ENCODE data around the gene FAM135A. TPM values are rescaled to one million over a fixed set of nuclear protein-coding genes. Genes with fewer than 3 reads are reported as not detected.
"Not testable (repeated sequence)": the region's sequence is repeated elsewhere in the genome, so short reads cannot be mapped to it uniquely, and the experiment has no call there.

The FAM135A gene
- polyA plus RNA-seq, 3 donors = 2.6 to 9.1 (median 3.6) TPM

DNA sequence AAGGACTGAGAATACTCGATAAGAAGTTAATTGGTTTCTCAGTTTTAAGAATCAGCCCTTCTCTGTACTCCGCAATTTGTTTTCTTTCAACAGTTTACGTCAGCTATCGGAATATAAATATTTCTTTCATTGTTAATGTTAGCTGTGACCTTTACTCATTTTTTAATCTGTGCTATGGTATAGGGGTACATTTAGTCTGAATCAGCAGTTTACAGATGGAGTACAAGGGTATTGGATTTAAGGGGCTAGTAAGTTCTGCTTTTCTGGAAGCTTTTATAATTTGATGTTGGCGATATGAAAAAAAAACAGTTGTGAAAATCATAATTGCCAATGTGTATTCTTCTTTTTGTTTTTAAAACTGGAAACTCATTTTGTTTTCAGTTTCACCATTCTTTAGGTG lies 23.0 kb downstream of the FAM135A start:
- no peak overlapping the region for H3K27ac ChIP-seq (ENCODE audit: low read depth, low read length)
- 89 to 97% (median 91%) methylated on average over 5 of the region's 5 CpGs for WGBS, 3 donors

DNA sequence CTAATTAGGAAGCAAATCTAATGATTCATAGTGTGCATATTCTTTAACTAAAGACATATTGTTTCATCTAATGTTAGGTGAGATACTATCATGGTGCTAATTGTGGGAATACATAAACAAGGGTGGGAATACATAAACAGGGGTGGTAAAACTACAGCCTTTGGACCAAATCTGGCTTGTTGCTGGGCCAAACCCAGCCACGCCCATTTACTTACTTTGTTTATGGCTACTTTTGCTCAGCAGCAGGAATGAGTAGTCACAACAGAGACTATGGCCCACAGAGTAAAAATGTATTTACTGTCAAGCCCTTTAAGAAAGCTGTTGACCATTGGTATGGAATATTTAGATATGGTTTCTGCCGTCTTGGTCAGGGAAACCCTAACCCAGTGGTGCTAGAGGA lies 31.7 kb downstream of the FAM135A start:
- no peak overlapping the region for H3K27ac ChIP-seq (ENCODE audit: low read depth, low read length)
- 82 to 94% (median 90%) methylated on average over 2 of the region's 2 CpGs for WGBS, 3 donors

DNA sequence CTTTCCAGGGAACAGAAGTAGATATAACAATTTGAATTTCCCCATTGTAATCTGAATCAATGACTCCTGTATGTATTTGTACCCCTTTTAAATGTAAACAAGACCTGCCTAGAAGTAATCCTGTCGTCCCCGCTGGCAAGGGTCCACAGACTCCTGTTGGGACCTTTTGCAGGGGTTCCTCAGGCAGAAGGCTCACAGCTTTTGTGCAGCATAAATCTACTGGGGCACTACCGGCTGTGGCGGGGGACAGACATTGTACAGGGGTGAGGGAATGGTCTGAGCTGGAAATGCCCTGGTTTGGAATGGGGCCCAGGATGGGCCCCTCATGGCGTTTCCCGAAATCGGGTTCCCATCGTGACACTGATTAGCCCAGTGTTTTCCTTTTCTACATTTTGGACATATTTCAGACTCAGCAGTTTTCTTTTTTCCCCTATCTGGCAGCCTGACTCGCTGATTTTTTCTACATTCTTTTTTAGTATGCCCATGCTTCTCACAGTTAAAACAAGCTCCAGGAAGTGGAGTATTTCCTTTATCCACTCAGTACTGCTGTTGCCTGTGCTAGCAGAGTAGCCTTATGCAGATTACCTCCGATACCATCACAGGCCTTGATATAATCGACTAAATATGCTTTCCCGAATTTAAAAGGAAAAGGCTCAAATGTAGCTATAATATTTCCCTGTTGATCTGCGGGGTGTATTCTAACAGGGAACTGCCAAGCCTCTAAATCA lies 34.2 kb downstream of the FAM135A start:
- H3K27ac ChIP-seq (ENCODE audit: low read depth, low read length) = not testable (repeated sequence)
- 78 to 88% (median 82%) methylated on average over 13 of the region's 13 CpGs for WGBS, 3 donors

DNA sequence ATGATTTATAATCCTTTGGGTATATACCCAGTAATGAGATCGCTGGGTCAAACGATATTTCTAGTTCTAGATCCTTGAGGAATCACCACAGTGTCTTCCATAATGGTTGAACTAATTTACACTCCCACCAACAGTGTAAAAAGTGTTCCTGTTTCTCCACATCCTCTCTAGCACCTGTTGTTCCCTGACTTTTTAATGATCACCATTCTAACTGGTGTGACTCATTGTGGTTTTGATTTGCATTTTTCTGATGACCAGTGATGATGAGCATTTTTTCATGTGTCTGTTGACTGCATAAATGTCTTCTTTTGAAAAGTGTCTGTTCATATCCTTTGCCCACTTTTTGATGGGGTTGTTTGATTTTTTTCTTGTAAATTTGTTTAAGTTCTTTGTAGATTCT lies 40.6 kb downstream of the FAM135A start:
- 97 to 98% (median 98%) methylated on average over 2 of the region's 2 CpGs for WGBS, 3 donors
- not testable (repeated sequence) for H3K27ac ChIP-seq (ENCODE audit: low read depth, low read length)

DNA sequence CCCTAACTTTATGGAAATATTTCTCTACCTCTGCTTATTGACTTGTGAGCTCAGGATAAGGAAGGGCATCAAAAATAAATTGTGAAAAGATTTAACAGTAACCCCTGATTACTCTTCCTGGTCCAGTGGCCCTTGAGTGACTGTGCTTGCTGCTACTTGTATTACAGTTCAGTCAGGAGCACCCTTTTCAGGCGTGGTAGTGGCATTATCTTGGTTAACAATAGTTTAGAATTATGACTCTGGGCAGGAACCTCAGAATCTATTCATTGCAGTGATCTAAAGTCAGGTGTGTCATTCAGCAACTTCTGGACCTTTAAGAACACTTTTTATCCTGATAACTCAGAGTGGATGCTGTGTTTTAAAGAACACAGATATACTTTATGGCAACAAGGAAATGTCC lies 43.4 kb downstream of the FAM135A start:
- no peak overlapping the region for H3K27ac ChIP-seq (ENCODE audit: low read depth, low read length)
- WGBS, 3 donors = 74 to 93% (median 88%) methylated on average over 1 of the region's 1 CpG

DNA sequence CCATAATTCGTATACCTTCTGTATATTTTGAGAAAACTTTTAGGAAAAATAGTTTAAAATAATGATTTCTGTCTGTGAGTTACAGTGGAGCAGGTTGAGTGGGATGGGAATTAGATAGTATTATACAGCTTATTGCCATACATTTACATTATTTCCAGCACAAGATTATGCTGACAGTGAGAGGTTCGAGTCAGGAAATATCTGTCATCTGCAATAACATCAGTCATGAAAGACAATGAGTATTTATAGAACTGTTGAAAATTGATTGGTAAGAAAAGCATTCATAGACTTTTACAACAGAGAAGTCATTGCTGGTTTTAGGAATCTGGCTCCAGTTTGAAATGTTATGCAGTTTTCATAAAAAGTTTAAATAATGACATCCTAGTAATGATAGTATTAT lies 45.9 kb downstream of the FAM135A start:
- WGBS, 3 donors = 90 to 95% (median 91%) methylated on average over 2 of the region's 2 CpGs
- no peak overlapping the region for H3K27ac ChIP-seq (ENCODE audit: low read depth, low read length)

DNA sequence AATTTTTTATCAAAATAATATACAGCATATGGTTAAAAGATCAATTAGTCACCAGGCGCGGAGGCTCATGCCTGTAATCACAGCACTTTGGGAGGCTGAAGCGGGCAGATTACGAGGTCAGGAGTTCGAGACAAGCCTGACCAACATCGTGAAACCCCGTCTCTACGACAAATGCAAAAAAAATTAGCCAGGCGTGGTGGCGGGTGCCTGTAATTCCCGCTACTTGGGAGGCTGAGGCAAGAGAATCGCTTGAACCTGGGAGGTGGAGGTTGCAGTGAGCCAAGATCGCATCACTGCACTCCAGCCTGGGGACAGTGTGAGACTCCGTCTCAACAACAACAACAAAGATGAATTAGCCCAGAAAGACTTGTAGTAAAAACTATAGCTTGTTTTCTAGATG lies 46.4 kb downstream of the FAM135A start:
- not testable (repeated sequence) for H3K27ac ChIP-seq (ENCODE audit: low read depth, low read length)
- WGBS, 3 donors = 96 to 98% (median 98%) methylated on average over 14 of the region's 14 CpGs

DNA sequence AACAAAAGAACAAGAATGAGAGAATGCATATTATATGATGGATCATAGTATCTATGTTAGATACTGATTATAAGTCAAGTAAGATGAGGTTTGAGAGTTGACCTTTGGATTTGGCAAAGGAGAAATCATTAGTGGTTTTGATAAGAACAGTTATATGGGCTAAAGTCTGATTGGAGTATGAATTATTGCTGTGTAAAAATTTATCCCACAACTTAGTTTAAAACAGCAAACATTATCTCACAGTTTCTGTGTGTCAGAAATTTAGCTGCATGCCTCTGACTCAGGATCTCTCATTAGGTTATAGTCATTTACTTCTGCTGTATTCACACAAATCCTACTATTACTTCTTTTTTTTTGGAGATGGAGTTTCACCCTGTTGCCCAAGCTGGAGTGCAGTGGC lies 56.7 kb downstream of the FAM135A start:
- H3K27ac ChIP-seq (ENCODE audit: low read depth, low read length) = no peak overlapping the region

DNA sequence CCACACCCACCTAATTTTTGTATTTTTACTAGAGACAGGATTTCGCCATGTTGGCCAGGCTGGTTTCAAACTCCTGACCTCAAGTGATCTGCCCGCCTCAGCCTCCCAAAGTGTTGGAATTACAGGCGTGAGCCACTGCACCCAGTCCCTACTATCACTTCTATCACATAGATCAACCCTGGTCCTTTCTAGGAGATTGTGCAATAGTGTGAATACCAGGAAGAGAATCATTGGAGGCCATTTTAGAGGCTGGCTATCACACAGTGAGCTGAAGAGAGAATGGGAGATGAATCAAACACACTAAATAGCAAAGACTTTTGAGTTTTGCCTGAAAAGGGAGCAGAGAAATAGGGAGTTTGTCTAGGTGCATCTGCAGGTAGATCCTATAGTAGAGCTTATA lies 57.2 kb downstream of the FAM135A start:
- H3K27ac ChIP-seq (ENCODE audit: low read depth, low read length) = not testable (repeated sequence)
- 97 to 100% (median 99%) methylated on average over 3 of the region's 3 CpGs for WGBS, 3 donors

DNA sequence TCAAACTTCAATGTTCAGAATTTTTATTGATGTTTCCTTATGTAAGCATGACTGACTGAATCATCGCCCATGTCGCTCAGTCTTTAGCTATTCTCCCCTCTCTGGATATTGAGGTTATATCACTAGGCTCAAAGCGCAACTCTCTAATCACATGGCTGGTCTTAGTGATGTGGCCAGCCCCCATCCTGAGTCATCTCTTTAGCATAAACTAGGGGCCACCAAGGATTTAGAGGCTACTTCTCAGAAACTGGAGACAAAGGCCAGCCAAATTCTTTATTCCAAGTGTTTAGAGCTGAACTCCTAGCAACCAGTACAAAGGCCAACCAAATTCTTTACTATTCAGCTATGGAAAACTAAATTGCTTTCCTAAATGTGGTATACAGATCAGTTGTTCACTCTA lies 61.4 kb downstream of the FAM135A start:
- WGBS, 3 donors = 96 to 100% (median 98%) methylated on average over 3 of the region's 3 CpGs
- H3K27ac ChIP-seq (ENCODE audit: low read depth, low read length) = no peak overlapping the region

DNA sequence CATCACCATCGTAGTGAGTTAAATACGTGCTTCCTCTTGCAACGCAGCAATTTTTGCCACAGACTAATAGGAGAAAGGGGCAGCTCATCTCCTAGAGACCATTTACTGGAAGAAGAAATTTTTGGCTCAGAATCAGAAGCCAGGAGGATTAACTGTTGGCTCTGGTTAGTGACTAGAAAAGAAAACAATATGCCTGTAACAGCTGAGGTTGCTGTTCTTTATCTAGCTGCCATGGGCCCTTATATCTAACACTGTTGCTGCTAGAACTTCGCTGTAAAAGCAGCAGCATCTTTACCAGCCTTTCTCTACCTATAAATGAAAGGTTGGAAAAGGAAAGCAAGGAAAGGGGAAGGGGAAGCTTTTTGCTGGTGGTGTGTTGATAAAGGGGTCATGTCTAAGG lies 65.9 kb downstream of the FAM135A start:
- WGBS, 3 donors = 55 to 74% (median 66%) methylated on average over 4 of the region's 4 CpGs
- H3K27ac ChIP-seq (ENCODE audit: low read depth, low read length) = no peak overlapping the region

DNA sequence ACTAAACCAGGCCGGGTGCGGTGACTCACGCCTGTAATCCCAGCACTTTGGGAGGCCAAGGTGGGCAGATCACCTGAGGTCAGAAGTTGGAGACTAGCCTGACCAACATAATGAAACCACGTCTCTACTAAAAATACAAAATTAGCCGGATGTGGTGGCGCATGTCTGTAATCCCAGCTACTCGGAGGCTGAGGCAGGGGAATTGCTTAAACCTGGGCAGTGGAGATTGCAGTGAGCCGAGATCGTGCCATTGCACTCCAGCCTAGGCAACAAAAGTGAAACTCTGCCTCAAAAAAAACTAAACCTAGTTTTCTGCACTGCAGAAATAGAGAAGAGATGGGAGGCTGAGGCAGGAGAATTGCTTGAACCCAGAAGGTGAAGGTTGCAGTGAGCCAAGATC lies 73.3 kb downstream of the FAM135A start:
- 92 to 98% (median 96%) methylated on average over 9 of the region's 9 CpGs for WGBS, 3 donors
- not testable (repeated sequence) for H3K27ac ChIP-seq (ENCODE audit: low read depth, low read length)

DNA sequence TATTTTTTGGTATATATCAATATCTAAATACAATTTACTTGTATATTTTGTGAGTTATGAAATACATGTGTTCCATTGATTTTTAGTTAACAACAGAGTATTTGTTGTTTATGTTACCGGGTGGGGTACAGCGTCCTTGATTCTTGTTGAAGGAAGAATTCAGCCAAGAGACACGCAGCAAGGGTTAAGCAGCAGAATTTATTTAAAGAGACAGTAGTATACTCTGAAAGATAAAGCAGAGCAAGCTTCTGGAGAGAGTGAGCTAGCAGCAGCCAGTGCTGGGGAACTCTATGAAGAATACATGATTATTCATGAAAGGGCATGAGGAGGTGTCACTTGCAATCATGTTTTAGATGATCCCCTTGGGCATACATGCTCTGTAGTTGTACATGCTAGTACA lies 76.1 kb downstream of the FAM135A start:
- WGBS, 3 donors = 34 to 73% (median 64%) methylated on average over 3 of the region's 3 CpGs
- no peak overlapping the region for H3K27ac ChIP-seq (ENCODE audit: low read depth, low read length)

DNA sequence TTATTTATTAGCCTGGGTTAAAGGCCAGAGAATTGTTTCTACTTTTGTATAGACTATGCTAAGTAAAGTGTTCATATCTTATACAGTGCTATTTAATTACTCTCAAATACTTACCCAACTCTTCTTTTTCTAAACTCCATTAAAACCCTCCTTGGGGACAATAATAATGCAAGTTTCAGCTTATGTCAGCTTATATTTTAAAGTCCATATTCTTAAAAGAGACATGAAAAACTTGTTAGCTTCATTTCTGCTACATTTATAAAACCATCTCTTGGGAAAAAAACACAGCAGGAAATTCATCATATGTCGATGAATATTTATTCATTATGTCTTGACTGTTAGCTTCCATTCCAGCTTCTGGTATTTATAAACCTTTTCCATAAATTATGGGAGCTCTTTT lies 81.5 kb downstream of the FAM135A start:
- 60 to 86% (median 73%) methylated on average over 1 of the region's 1 CpG for WGBS, 3 donors
- H3K27ac ChIP-seq (ENCODE audit: low read depth, low read length) = no peak overlapping the region

DNA sequence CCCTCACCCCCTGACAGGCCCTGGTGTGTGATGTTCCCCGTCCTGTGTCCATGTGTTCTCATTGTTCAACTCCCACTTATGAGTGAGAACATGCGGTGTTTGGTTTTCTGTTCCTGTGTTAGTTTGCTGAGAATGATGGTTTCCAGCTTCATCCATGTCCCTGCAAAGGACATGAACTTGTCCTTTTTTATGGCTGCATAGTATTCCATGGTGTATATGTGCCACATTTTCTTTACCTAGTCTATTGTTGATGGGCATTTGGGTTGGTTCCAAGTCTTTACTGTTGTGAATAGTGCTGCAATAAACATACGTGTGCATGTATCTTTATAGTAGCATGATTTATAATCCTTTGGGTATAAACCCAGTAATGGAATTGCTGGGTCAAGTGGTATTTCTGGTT lies 82.5 kb downstream of the FAM135A start:
- 85 to 90% (median 86%) methylated on average over 3 of the region's 3 CpGs for WGBS, 3 donors
- H3K27ac ChIP-seq (ENCODE audit: low read depth, low read length) = not testable (repeated sequence)

DNA sequence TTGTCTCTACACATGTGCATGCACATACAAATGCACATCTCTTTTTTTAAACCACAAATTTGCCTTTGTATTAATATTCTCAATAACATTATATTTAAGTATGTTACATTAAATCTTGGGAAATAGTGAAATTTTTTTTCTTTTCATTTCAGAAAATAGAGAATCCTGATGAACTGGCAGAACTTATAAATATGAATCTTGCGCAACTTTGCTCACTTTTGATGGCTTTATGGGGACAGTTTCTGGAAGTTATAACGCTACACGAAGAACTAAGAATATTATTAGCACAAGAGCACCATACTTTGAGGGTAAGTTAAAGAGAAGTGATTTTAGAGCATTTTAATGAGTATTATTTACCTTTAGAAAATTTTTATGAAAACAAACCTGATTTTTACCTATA lies 89.2 kb downstream of the FAM135A start:
- H3K27ac ChIP-seq (ENCODE audit: low read depth, low read length) = no peak overlapping the region
- 95 to 98% (median 95%) methylated on average over 3 of the region's 3 CpGs for WGBS, 3 donors

DNA sequence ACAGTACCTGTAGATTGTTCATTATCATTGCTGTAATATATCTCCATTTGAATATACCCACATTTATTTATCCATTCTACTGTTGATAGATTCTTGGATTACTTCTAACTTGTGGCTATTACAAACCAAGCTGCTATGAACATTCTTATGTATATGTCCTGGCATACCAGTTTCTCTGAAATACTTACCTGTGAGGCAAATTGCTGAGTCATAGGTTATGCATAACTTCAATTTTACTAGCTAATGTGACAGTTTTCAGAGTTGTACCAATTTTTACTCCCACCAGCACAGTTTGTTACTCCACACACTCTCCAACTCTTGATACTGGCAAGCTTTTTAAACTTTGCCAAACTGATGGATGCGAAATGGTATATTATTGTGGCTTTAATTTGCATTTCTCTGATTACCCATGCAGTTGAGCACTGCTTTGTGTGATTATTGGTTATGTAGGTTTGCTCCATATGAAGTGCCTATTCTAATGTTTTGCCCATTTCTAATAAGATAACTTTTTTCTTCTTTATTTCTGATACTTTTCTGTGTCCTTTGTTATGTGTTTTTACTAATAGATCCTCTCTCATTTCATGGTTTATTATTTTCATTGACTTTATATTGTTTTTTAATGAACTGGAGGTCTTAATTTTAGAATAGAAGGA lies 90.6 kb downstream of the FAM135A start:
- no peak overlapping the region for H3K27ac ChIP-seq (ENCODE audit: low read depth, low read length)
- WGBS, 3 donors = 98 to 100% (median 100%) methylated on average over 1 of the region's 1 CpG

DNA sequence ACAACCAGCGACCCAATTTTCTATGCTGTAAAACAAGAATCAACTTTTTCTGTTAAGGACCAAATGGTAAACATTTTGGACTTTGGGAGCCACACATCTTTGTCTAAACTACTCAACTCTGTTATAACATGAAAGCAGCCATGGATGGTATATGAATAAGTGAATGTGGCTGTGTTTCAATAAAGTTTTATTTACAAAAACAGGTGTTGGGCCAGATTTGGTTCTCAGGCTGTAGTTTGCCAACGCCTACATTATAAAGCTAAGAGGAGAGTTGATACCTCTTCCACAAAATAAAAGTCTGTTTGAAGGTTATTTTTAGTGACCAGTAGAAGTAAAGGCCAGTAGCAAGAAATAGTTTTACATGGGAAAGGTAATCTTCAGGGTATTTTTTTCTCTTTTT lies 93.0 kb downstream of the FAM135A start:
- WGBS, 3 donors = 90 to 94% (median 93%) methylated on average over 2 of the region's 2 CpGs
- H3K27ac ChIP-seq (ENCODE audit: low read depth, low read length) = no peak overlapping the region

DNA sequence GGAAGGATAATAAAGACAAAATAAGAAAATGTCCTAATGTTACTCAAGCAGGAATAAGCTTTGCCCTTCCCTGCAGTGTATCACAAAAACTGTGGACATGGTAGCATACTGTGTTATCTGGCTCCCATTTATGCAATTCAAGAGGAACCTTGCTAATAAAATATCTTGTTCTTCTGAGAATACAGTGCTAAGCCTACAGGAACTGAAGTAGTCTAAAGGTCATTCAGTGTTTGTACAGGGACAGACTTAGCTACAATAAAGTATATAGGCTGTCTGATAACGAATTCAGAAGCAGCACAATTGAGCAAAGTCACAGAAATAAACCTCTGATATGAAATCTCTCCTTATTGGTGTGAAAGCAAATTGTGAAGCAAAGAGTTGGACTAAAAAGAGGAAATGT lies 93.9 kb downstream of the FAM135A start:
- H3K27ac ChIP-seq (ENCODE audit: low read depth, low read length) = no peak overlapping the region
- 54 to 95% (median 82%) methylated on average over 1 of the region's 1 CpG for WGBS, 3 donors

DNA sequence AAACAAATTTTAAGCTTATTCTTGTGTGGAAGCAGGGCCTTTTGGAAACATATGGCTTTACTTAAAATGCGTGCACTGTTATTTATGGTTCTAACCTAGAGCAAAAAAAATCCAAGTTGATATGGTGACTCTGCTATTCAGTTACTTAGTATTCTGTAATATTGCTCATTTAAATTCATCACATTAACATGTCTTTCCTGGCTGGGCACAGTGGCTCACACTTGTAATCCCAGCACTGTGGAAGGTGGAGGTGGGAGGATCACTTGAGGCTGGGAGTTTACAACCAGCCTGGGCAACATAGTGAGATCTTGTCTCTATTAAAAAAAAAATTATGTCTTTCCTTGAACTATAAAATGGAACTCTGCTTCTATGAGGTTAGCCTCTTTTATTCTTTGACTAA lies 95.6 kb downstream of the FAM135A start:
- 97 to 100% (median 97%) methylated on average over 1 of the region's 1 CpG for WGBS, 3 donors
- no peak overlapping the region for H3K27ac ChIP-seq (ENCODE audit: low read depth, low read length)

All from adipose tissue (tissue), 3 donors.